ENCODE data around the gene SLC27A3. TPM values are rescaled to one million over a fixed set of nuclear protein-coding genes. Genes with fewer than 3 reads are reported as not detected.

SLC27A3 gene
- total RNA-seq, 4 donors from 2014 or later: 15.2 to 159 (median 26.2) TPM

- Histone ChIP-seq H3K4me1 (peaks cover 0 to 5% (median 1%) of the 10 kb centered on the region in 4 donors), H3K27ac (no peak overlapping the region), H3K27me3 (no peaks in the 10 kb centered on the region), H3K4me3 (no peak overlapping the region), H3K36me3 (no peaks in the 10 kb centered on the region), H3K9me3 (no peaks in the 10 kb centered on the region)
- no peak for TF ChIP-seq CTCF (IDR thresholded peaks at IDR 0.05)
- TF ChIP-seq POLR2A (IDR thresholded peaks at IDR 0.05): no peak
- no peak for TF ChIP-seq EP300 (IDR thresholded peaks at IDR 0.05; ENCODE audit: low read depth)
- no peak for TF ChIP-seq POLR2AphosphoS5 (IDR thresholded peaks at IDR 0.05)
- DNase-seq: no peak
- 65% methylated on average over 3 of the region's 3 CpGs; no CpG with 5 or more reads in 1 of the 2 donors for WGBS, 2 donors (ENCODE audit: low coverage in 1 of 2)
- in situ Hi-C loops (cut with MboI; ENCODE audit: low pct_ligation_motif_present in 1 of 4, low pct_unique_long_range_greater_than_20kb in 1 of 4, low sequenced_read_pairs in 3 of 4): loop anchor here in 2 of 4 donors (10.0 kb wide), 2 partner anchors 186 to 196 kb away; partner anchors contain the start of genes RAB13 (in 1 of the 2) and RPS27 (in 1 of the 2)
- intact Hi-C loops (cut with DNase I; ENCODE audit: low total_unique reads): no loop called here
Observed at GRCh38 chr1:153798468-153798780, 23.2 kb downstream of the SLC27A3 start.

- no peak for DNase-seq
- TF ChIP-seq POLR2A (IDR thresholded peaks at IDR 0.05) (no peak), CTCF (IDR thresholded peaks at IDR 0.05) (no peak), EP300 (IDR thresholded peaks at IDR 0.05; ENCODE audit: low read depth) (no peak), POLR2AphosphoS5 (IDR thresholded peaks at IDR 0.05) (no peak)
- Histone ChIP-seq H3K9me3 (no peaks in the 10 kb centered on the region), H3K36me3 (no peaks in the 10 kb centered on the region), H3K27me3 (no peaks in the 10 kb centered on the region), H3K4me3 (no peak overlapping the region), H3K4me1 (peaks cover 0 to 5% (median 2%) of the 10 kb centered on the region in 4 donors), H3K27ac (no peak overlapping the region)
- intact Hi-C loops (cut with DNase I; ENCODE audit: low total_unique reads): no loop called here
- in situ Hi-C loops (cut with MboI; ENCODE audit: low pct_ligation_motif_present in 1 of 4, low pct_unique_long_range_greater_than_20kb in 1 of 4, low sequenced_read_pairs in 3 of 4): loop anchor here in 2 of 4 donors (10.0 kb wide), 2 partner anchors 186 to 196 kb away; partner anchors contain the start of genes RAB13 (in 1 of the 2) and RPS27 (in 1 of the 2)
- WGBS, 2 donors (ENCODE audit: low coverage in 1 of 2): 60 to 89% methylated on average over 1 to 4 of the region's 4 CpGs
Observed at GRCh38 chr1:153799016-153799415, 23.8 kb downstream of the SLC27A3 start.

- intact Hi-C loops (cut with DNase I; ENCODE audit: low total_unique reads) (no loop called here), in situ Hi-C loops (cut with MboI; ENCODE audit: low pct_ligation_motif_present in 1 of 4, low pct_unique_long_range_greater_than_20kb in 1 of 4, low sequenced_read_pairs in 3 of 4) (loop anchor here (5.0 to 25.0 kb wide), 5 partner anchors 112 to 195 kb away; partner anchors contain the start of genes DENND4B (in 2 of the 4), GATAD2B (in 1 of the 4), RAB13 (in 1 of the 4) and RPS27 (in 1 of the 4))
- no peak for DNase-seq
Observed at GRCh38 chr1:153799566-153800465, 24.6 kb downstream of the SLC27A3 start.

More at GRCh38 chr1:153799566-153800465, 24.6 kb downstream of the SLC27A3 start:
- Histone ChIP-seq H3K27me3 (no peaks in the 10 kb centered on the region), H3K9me3 (no peaks in the 10 kb centered on the region), H3K27ac (no peak overlapping the region), H3K36me3 (no peaks in the 10 kb centered on the region), H3K4me1 (peaks cover 0 to 10% (median 2%) of the 10 kb centered on the region in 4 donors), H3K4me3 (no peak overlapping the region)
- TF ChIP-seq EP300 (IDR thresholded peaks at IDR 0.05; ENCODE audit: low read depth) (no peak), POLR2A (IDR thresholded peaks at IDR 0.05) (no peak), CTCF (IDR thresholded peaks at IDR 0.05) (no peak), POLR2AphosphoS5 (IDR thresholded peaks at IDR 0.05) (no peak)
- WGBS, 2 donors (ENCODE audit: low coverage in 1 of 2): 93% methylated on average over 26 of the region's 27 CpGs; no CpG with 5 or more reads in 1 of the 2 donors
